H1 (cell line): Measurements from ENCODE around the gene RASAL1. TPM values are rescaled to one million over a fixed set of nuclear protein-coding genes. Genes with fewer than 3 reads are reported as not detected.
A peak's percentile ranks its signal among the peaks of the same experiment; 100 is the strongest.

Experiments used
- CTCF ChIA-PET: fragments of 300-600 bp; sonication (Branson Sonifier 250); formaldehyde crosslinking; loops from one replicate; lab custom pipeline; 2021; ENCODE audit not compliant: partially characterized antibody; lab: Charles Lee
- POLR2A ChIA-PET: fragments of 300-600 bp; sonication (Branson Sonifier 250); formaldehyde crosslinking; loops from one replicate; lab custom pipeline; 2021; ENCODE audit warnings: inconsistent platforms; ENCODE audit not compliant: partially characterized antibody; lab: Charles Lee
- DNase-seq, 2 experiments: peaks; one replicate each; pipeline versions ENCODE4 v3.0.0 to v3.0.0-alpha.2; 2010 to 2022; ENCODE audit warnings: low spot score in 2 of 2, low read depth in 1 of 2, mixed read lengths in 1 of 2
- FAIRE-seq: peaks from 2 replicates; lab custom pipeline; 2011; peaks lifted over from hg19 to GRCh38; lab: Jason Lieb, UNC
- H2AFZ ChIP-seq: 2 replicates; pipeline ENCODE4 v1.8.1; 2012; ENCODE audit warnings: low read length, inconsistent platforms
- H2AK5ac ChIP-seq: 2 replicates; pipeline ENCODE4 v1.6.1; 2013; ENCODE audit warnings: low read depth, low read length
- H2BK120ac ChIP-seq: replicated peaks from 2 replicates; pipeline ENCODE3; 2013; ENCODE audit warnings: low read depth, low read length, inconsistent platforms
- H2BK12ac ChIP-seq: 2 replicates; pipeline ENCODE4 v1.6.1; 2013; ENCODE audit warnings: low read depth, low read length
- H2BK15ac ChIP-seq: 2 replicates; pipeline ENCODE4 v1.6.1; 2013; ENCODE audit warnings: low read length
- H2BK20ac ChIP-seq: 2 replicates; pipeline ENCODE4 v1.6.1; 2013; ENCODE audit warnings: low read length
- H2BK5ac ChIP-seq: 2 replicates; pipeline ENCODE4 v1.6.1; 2013; ENCODE audit warnings: low read depth, low read length
- H3K14ac ChIP-seq: 2 replicates; pipeline ENCODE4 v1.6.1; 2013; ENCODE audit warnings: inconsistent platforms; ENCODE audit not compliant: insufficient read length
- H3K18ac ChIP-seq: 2 replicates; pipeline ENCODE4 v1.6.1; 2013; ENCODE audit warnings: low read length; ENCODE audit errors: extremely low read depth
- H3K23ac ChIP-seq: 2 replicates; pipeline ENCODE4 v1.6.1; 2013; ENCODE audit warnings: inconsistent platforms; ENCODE audit not compliant: insufficient read length
- H3K23me2 ChIP-seq: 2 replicates; pipeline ENCODE4 v1.6.1; 2013; ENCODE audit warnings: low read depth, low read length
- H3K27ac ChIP-seq: 2 replicates; pipeline ENCODE4 v1.6.1; 2011; ENCODE audit warnings: low read depth, low read length, inconsistent platforms
- H3K27me3 ChIP-seq, 4 experiments: replicated peaks in 1 of 4; 1 replicate in 1 of 4; 2 replicates in 3 of 4; pipeline versions ENCODE4 v1.6.1 to v1.8.1; 2011 to 2013; ENCODE audit warnings: low read length in 3 of 4, mild to moderate bottlenecking in 3 of 4, inconsistent platforms in 2 of 4, mixed read lengths in 2 of 4, moderate library complexity in 1 of 4; ENCODE audit not compliant: control insufficient read depth in 3 of 4, insufficient read depth in 3 of 4; ENCODE audit errors: extremely low read depth in 1 of 4
- H3K36me3 ChIP-seq, 4 experiments: 2 replicates each; pipeline versions ENCODE4 v1.6.1 to v1.8.1; 2011 to 2013; ENCODE audit warnings: mild to moderate bottlenecking in 4 of 4, low read length in 3 of 4, moderate library complexity in 2 of 4, control low read depth in 1 of 4, inconsistent platforms in 1 of 4; ENCODE audit not compliant: insufficient read depth in 4 of 4, control insufficient read depth in 2 of 4
- H3K4ac ChIP-seq: replicated peaks from 2 replicates; pipeline ENCODE3; 2013; ENCODE audit warnings: low read length, low read depth, mixed read lengths, inconsistent platforms; ENCODE audit not compliant: insufficient read length
- H3K4me1 ChIP-seq, 4 experiments: replicated peaks in 1 of 4; 1 replicate in 1 of 4; 2 replicates in 3 of 4; pipeline versions ENCODE4 v1.6.1 to v1.8.1; 2011 to 2013; ENCODE audit warnings: low read length in 3 of 4, inconsistent platforms in 2 of 4, mixed read lengths in 1 of 4; ENCODE audit not compliant: insufficient read depth in 4 of 4, control insufficient read depth in 3 of 4
- H3K4me2 ChIP-seq, 2 experiments: 2 replicates each; pipeline versions ENCODE4 v1.6.1 to v1.8.1; 2011 to 2013; ENCODE audit warnings: low read depth in 2 of 2, low read length in 2 of 2, control low read depth in 1 of 2, inconsistent platforms in 1 of 2, mild to moderate bottlenecking in 1 of 2; ENCODE audit not compliant: insufficient read depth in 1 of 2
- H3K4me3 ChIP-seq, 4 experiments: fragments of 200-600, 300-600 bp in 1 of 4; sonication (generic), shearing (Covaris generic), sonication (Bioruptor Twin) in 1 of 4; 2 replicates each; pipeline versions ENCODE4 v1.5.1 to v1.8.1; 2011 to 2016; ENCODE audit warnings: low read length in 4 of 4, low read depth in 3 of 4, control low read depth in 2 of 4, inconsistent platforms in 2 of 4, mild to moderate bottlenecking in 2 of 4, mixed read lengths in 1 of 4, moderate library complexity in 1 of 4; ENCODE audit not compliant: insufficient read depth in 2 of 4; ENCODE audit errors: extremely low read depth in 1 of 4
- H3K56ac ChIP-seq: replicated peaks from 2 replicates; pipeline ENCODE3; 2013; ENCODE audit warnings: low read depth, mild to moderate bottlenecking, mixed read lengths, low read length, inconsistent platforms; ENCODE audit not compliant: insufficient read length
- H3K79me1 ChIP-seq: 2 replicates; pipeline ENCODE4 v1.6.1; 2013; ENCODE audit warnings: low read depth, low read length, control low read depth
- H3K79me2 ChIP-seq, 2 experiments: 2 replicates each; pipeline versions ENCODE4 v1.6.1 to v1.8.1; 2012 to 2013; ENCODE audit warnings: low read length in 2 of 2, mild to moderate bottlenecking in 2 of 2, inconsistent platforms in 1 of 2; ENCODE audit not compliant: insufficient read depth in 2 of 2, control insufficient read depth in 1 of 2
- H3K9ac ChIP-seq, 4 experiments: replicated peaks in 1 of 4; 1 replicate in 1 of 4; 2 replicates in 3 of 4; pipeline versions ENCODE4 v1.6.1 to v1.8.1; 2011 to 2013; ENCODE audit warnings: low read depth in 3 of 4, low read length in 3 of 4, control low read depth in 2 of 4, mild to moderate bottlenecking in 2 of 4, moderate library complexity in 2 of 4, inconsistent platforms in 1 of 4; ENCODE audit errors: extremely low read depth in 1 of 4
- H3K9me3 ChIP-seq, 2 experiments: 2 replicates each; pipeline versions ENCODE4 v1.6.1 to v1.8.1; 2012 to 2013; ENCODE audit warnings: mild to moderate bottlenecking in 2 of 2, moderate library complexity in 2 of 2, control low read depth in 1 of 2, inconsistent platforms in 1 of 2, low read depth in 1 of 2, low read length in 1 of 2, mixed read lengths in 1 of 2; ENCODE audit not compliant: insufficient read depth in 2 of 2
- H4K20me1 ChIP-seq, 2 experiments: replicated peaks in 1 of 2; 2 replicates each; pipeline versions ENCODE3 to v1.8.1; 2011 to 2013; ENCODE audit warnings: inconsistent platforms in 2 of 2, low read length in 2 of 2, mild to moderate bottlenecking in 1 of 2; ENCODE audit not compliant: insufficient read depth in 2 of 2, control insufficient read depth in 1 of 2
- H4K5ac ChIP-seq: 2 replicates; pipeline ENCODE4 v1.6.1; 2013; ENCODE audit warnings: low read length, low read depth, mixed read lengths, inconsistent platforms; ENCODE audit not compliant: insufficient read length
- H4K8ac ChIP-seq: 2 replicates; pipeline ENCODE4 v1.8.0; 2013; ENCODE audit warnings: mild to moderate bottlenecking, moderate library complexity, low read length, inconsistent platforms; ENCODE audit not compliant: insufficient read depth; ENCODE audit errors: extremely low read depth
- H4K91ac ChIP-seq: replicated peaks from 2 replicates; pipeline ENCODE3; 2013; ENCODE audit warnings: low read length, mixed read lengths, inconsistent platforms; ENCODE audit not compliant: insufficient read length
- HDAC2 ChIP-seq, 2 experiments: fragments of 300-600 bp in 1 of 2; sonication (generic) in 1 of 2; IDR thresholded peaks; 2 replicates each; pipeline ENCODE4 v1.6.1; 2011 to 2012; ENCODE audit warnings: low read depth in 2 of 2, low read length in 2 of 2, mild to moderate bottlenecking in 2 of 2, moderate library complexity in 2 of 2, borderline replicate concordance in 1 of 2, inconsistent platforms in 1 of 2
- KDM1A ChIP-seq: fragments of 200-600, 300-600 bp; sonication (generic); IDR thresholded peaks from 2 replicates; pipeline ENCODE4 v1.7.1; 2016; ENCODE audit warnings: mild to moderate bottlenecking, low read length, borderline replicate concordance
- WGBS, 2 experiments: shearing (Covaris generic) in 1 of 2; methylation state at CpG; one replicate each; pipeline versions ENCODE4 v1.1.6 to v1.1.7; 2013 to 2015; ENCODE audit warnings: low lambda C conversion rate in 2 of 2, mixed read lengths in 2 of 2, inconsistent platforms in 1 of 2, low coverage in 1 of 2, missing lambda C conversion rate in 1 of 2; ENCODE audit not compliant: insufficient replicate concordance in 2 of 2, insufficient coverage in 1 of 2, insufficient read length in 1 of 2; ENCODE audit errors: extremely low coverage in 1 of 2, missing lambda C conversion rate in 1 of 2; 5-methylcytosine and 5-hydroxymethylcytosine counted together
- polyA plus RNA-seq, 7 experiments: library from polyadenylated mRNA; depleted of rRNA in 3 of 7; stranded (reverse) in 5 of 7; unstranded in 2 of 7; fragments of >200 nt in 5 of 7; fragments of 200-250 nt in 2 of 7; gene quantifications; 1 replicate in 5 of 7; 2 replicates in 1 of 7; 4 replicates in 1 of 7; pipeline versions ENCODE4 v1.2.1 to v1.2.3, GENCODE V29; 2011 to 2013; ENCODE audit warnings: missing spikeins in 2 of 7, mixed read lengths in 2 of 7
- total RNA-seq: library from RNA; stranded (reverse); fragmentation: NEBNext Ultra II Directional; extraction: Animal tissue kit (Norgen Biotek cat#: 25700); gene quantifications from 2 replicates; pipeline ENCODE4 v1.2.1, GENCODE V29; 2021

RASAL1 gene
- total and polyA plus RNA-seq, 2 of the 8 experiments (the other 6 are each of a cell fraction or from before 2014, with no cell fraction given): 3.7 to 5.0 TPM

DNA sequence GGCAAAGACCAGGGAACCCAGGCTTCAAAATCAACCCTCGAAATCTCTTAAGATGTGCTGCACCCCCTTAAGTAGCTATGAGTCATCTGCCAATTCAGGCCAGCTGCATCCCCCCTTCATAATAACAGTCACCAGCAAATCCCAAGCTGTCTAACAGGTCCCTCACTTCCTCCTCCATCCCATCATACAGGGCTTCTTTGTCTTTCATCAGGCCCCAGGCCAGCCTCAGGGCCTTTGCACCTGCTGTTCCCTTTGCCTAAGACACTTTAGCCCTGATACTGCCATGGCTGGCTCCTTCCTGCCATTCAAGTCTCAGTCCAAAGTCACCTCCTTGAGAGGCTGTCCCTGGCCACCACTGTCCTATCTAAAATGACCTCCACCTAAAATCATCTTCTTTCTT is 4.0 kb downstream of the RASAL1 start:
- H2AFZ ChIP-seq: no peak overlapping the region
- peaks cover 0 to 13% (median 6%) of the 10 kb centered on the region in 4 experiments; a peak in 5 of 7 replicates for H3K27me3 ChIP-seq
- H2BK12ac ChIP-seq: no peak overlapping the region
- no peak overlapping the region for H2BK20ac ChIP-seq
- no peak overlapping the region; a peak in 1 of 8 replicates for H3K4me3 ChIP-seq
- H3K4me1 ChIP-seq: peaks cover 0 to 13% (median 10%) of the 10 kb centered on the region in 4 experiments; a peak in 6 of 7 replicates
- H3K4me2 ChIP-seq: no peak overlapping the region
- no peaks in the 10 kb centered on the region for H3K79me2 ChIP-seq
- H3K23me2 ChIP-seq: peaks cover 13% of the 10 kb centered on the region; the same call in 1 of the 2 replicates
- no peak overlapping the region for H3K23ac ChIP-seq
- H2AK5ac ChIP-seq: no peak overlapping the region
- H3K36me3 ChIP-seq: no peaks in the 10 kb centered on the region
- H3K14ac ChIP-seq: no peak overlapping the region
- no peak overlapping the region for H4K91ac ChIP-seq
- DNase-seq: no peak
- POLR2A ChIA-PET: interaction anchor here (0.8 to 5.9 kb wide), 3 partner anchors 11 to 25 kb away, joined by 3 to 35 read pairs (median 13); no protein-coding TSS in a partner anchor
- no peak overlapping the region for H2BK15ac ChIP-seq
- no peak overlapping the region for H3K18ac ChIP-seq
- CTCF ChIA-PET: interaction anchor here (0.9 to 7.5 kb wide), 17 partner anchors 10 to 138 kb away, joined by 3 to 67 read pairs (median 5); partner anchors contain the start of gene CFAP73
- WGBS, 2 experiments: 100% methylated on average over 1 of the region's 1 CpG; no CpG with 5 or more reads in 1 of the 2 experiments
- no peaks in the 10 kb centered on the region for H3K9me3 ChIP-seq
- no peak overlapping the region for H3K4ac ChIP-seq
- H2BK5ac ChIP-seq: no peak overlapping the region
- no peak overlapping the region for H4K8ac ChIP-seq
- H4K5ac ChIP-seq: no peak overlapping the region
- no peak for FAIRE-seq
- no peak overlapping the region for H3K56ac ChIP-seq
- H3K27ac ChIP-seq: no peak overlapping the region
- peaks cover 0 to 7% of the 10 kb centered on the region in 2 experiments for H4K20me1 ChIP-seq
- H3K79me1 ChIP-seq: no peaks in the 10 kb centered on the region
- no peak overlapping the region for H2BK120ac ChIP-seq
- H3K9ac ChIP-seq: no peak overlapping the region
- 0 out of 4 replicates have a peak, but pooled peaks of 1 of the 2 experiments have one; percentile 45 for TF ChIP-seq HDAC2 (IDR thresholded peaks at IDR 0.05; ENCODE audit: borderline replicate concordance in 1 of 2, low read depth in 2 of 2, low read length in 2 of 2)
- peak; percentile 82; the same call in 1 of the 2 replicates for TF ChIP-seq KDM1A
